ENCODE results near the gene MCC. TPM values are rescaled to one million over a fixed set of nuclear protein-coding genes. Genes with fewer than 3 reads are reported as not detected.
A peak's percentile ranks its signal among the peaks of the same experiment; 100 is the strongest.

Gene MCC
- total RNA-seq, 1 donor from 2014 or later = 26.9 TPM

- H3K27ac Mint-ChIP-seq (ENCODE audit: unreplicated experiment) = no peak overlapping the region
- Histone ChIP-seq H4K20me1 (ENCODE audit: insufficient read depth, low read length) (peaks cover 13% of the 10 kb centered on the region), H3K79me2 (ENCODE audit: insufficient read depth, low read length) (peaks cover 18% of the 10 kb centered on the region), H3K27ac (ENCODE audit: low read depth, low read length) (no peak overlapping the region), H3K27me3 (ENCODE audit: insufficient read depth, low read length) (no peaks in the 10 kb centered on the region), H3K4me1 (ENCODE audit: insufficient read depth, low read length) (no peaks in the 10 kb centered on the region), H3K4me3 (ENCODE audit: insufficient read depth, low read depth, low read length) (no peak overlapping the region), H3K36me3 (ENCODE audit: insufficient read depth, low read length) (no peaks in the 10 kb centered on the region), H3K9me3 (ENCODE audit: insufficient read depth, low read depth, low read length) (no peaks in the 10 kb centered on the region), H2AFZ (ENCODE audit: low read depth, low read length) (no peak overlapping the region), H3K9ac (ENCODE audit: low read length) (no peak overlapping the region), H3K4me2 (ENCODE audit: low read length) (no peak overlapping the region)
- FAIRE-seq = no peak
- H3K9me3 Mint-ChIP-seq (ENCODE audit: unreplicated experiment) = peaks cover 7% of the 10 kb centered on the region
- H3K4me1 Mint-ChIP-seq (ENCODE audit: low read depth, unreplicated experiment) = peaks cover 22% of the 10 kb centered on the region
- no peak for DNase-seq (ENCODE audit: low read depth)
- TF ChIP-seq, protein P1, sequence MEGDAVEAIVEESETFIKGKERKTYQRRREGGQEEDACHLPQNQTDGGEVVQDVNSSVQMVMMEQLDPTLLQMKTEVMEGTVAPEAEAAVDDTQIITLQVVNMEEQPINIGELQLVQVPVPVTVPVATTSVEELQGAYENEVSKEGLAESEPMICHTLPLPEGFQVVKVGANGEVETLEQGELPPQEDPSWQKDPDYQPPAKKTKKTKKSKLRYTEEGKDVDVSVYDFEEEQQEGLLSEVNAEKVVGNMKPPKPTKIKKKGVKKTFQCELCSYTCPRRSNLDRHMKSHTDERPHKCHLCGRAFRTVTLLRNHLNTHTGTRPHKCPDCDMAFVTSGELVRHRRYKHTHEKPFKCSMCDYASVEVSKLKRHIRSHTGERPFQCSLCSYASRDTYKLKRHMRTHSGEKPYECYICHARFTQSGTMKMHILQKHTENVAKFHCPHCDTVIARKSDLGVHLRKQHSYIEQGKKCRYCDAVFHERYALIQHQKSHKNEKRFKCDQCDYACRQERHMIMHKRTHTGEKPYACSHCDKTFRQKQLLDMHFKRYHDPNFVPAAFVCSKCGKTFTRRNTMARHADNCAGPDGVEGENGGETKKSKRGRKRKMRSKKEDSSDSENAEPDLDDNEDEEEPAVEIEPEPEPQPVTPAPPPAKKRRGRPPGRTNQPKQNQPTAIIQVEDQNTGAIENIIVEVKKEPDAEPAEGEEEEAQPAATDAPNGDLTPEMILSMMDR (IDR thresholded peaks at IDR 0.05; ENCODE audit: insufficient read depth, low read depth, low read length) = no peak
- TF ChIP-seq EZH2 (IDR thresholded peaks at IDR 0.05; ENCODE audit: insufficient read depth, low read length) = no peak
- H3K36me3 Mint-ChIP-seq (ENCODE audit: low read depth, unreplicated experiment) = peaks cover 6% of the 10 kb centered on the region
- H3K4me3 Mint-ChIP-seq (ENCODE audit: unreplicated experiment) = no peak overlapping the region
- H3K27me3 Mint-ChIP-seq (ENCODE audit: low read depth, unreplicated experiment) = no peaks in the 10 kb centered on the region
These were observed 248.2 kb downstream of the MCC start for GRCh38 chr5:113240032-113240431.

DNA sequence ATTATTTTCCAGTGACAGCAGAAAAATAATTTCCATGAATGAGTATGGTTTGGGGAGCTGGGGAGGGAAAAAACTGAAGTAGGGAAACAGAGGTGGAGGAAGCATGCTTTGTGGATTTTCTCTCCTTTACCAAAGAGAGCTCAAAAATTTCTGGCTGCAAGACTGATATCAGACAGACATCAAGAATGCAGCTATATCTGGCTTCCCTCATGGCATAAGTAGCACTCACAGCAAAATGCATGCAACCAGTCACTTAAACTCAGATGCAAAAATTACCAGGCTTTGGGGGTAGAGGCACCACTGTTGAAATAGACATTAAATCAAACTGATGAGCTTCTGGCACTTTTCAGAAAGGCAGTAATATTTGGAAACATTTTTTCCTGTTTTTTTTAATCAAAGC lies 250.4 kb downstream of the MCC start:
- no peaks in the 10 kb centered on the region for H3K36me3 ChIP-seq (ENCODE audit: insufficient read depth, low read length)
- H3K9ac ChIP-seq (ENCODE audit: low read length) = no peak overlapping the region
- no peak for TF ChIP-seq EZH2 (IDR thresholded peaks at IDR 0.05; ENCODE audit: insufficient read depth, low read length)
- TF ChIP-seq, protein P1 (IDR thresholded peaks at IDR 0.05; ENCODE audit: insufficient read depth, low read depth, low read length) = no peak
- no peak overlapping the region for H3K4me3 ChIP-seq (ENCODE audit: insufficient read depth, low read depth, low read length)
- H2AFZ ChIP-seq (ENCODE audit: low read depth, low read length) = no peak overlapping the region
- peaks cover 10% of the 10 kb centered on the region for H3K79me2 ChIP-seq (ENCODE audit: insufficient read depth, low read length)
- Mint-ChIP-seq H3K4me1 (ENCODE audit: low read depth, unreplicated experiment) (peaks cover 28% of the 10 kb centered on the region), H3K4me3 (ENCODE audit: unreplicated experiment) (no peak overlapping the region), H3K36me3 (ENCODE audit: low read depth, unreplicated experiment) (peaks cover 3% of the 10 kb centered on the region), H3K27ac (ENCODE audit: unreplicated experiment) (no peak overlapping the region), H3K9me3 (ENCODE audit: unreplicated experiment) (peaks cover 3% of the 10 kb centered on the region), H3K27me3 (ENCODE audit: low read depth, unreplicated experiment) (no peaks in the 10 kb centered on the region)
- peak; percentile 23 for FAIRE-seq
- H3K27ac ChIP-seq (ENCODE audit: low read depth, low read length) = no peak overlapping the region
- no peaks in the 10 kb centered on the region for H3K9me3 ChIP-seq (ENCODE audit: insufficient read depth, low read depth, low read length)
- no peak for DNase-seq (ENCODE audit: low read depth)
- peaks cover 2% of the 10 kb centered on the region for H3K4me1 ChIP-seq (ENCODE audit: insufficient read depth, low read length)
- H3K27me3 ChIP-seq (ENCODE audit: insufficient read depth, low read length) = no peaks in the 10 kb centered on the region
- no peak overlapping the region for H3K4me2 ChIP-seq (ENCODE audit: low read length)
- H4K20me1 ChIP-seq (ENCODE audit: insufficient read depth, low read length) = peaks cover 13% of the 10 kb centered on the region

GRCh38 chr5:113236536-113237288 lies 251.5 kb downstream of the MCC start:
- FAIRE-seq (no peak), DNase-seq (ENCODE audit: low read depth) (no peak)
- H2AFZ ChIP-seq (ENCODE audit: low read depth, low read length) = no peak overlapping the region

More at GRCh38 chr5:113236536-113237288, 251.5 kb downstream of the MCC start:
- Histone ChIP-seq H4K20me1 (ENCODE audit: insufficient read depth, low read length) (peaks cover 9% of the 10 kb centered on the region), H3K27me3 (ENCODE audit: insufficient read depth, low read length) (no peaks in the 10 kb centered on the region), H3K27ac (ENCODE audit: low read depth, low read length) (no peak overlapping the region), H3K9me3 (ENCODE audit: insufficient read depth, low read depth, low read length) (no peaks in the 10 kb centered on the region), H3K79me2 (ENCODE audit: insufficient read depth, low read length) (peaks cover 6% of the 10 kb centered on the region), H3K36me3 (ENCODE audit: insufficient read depth, low read length) (no peaks in the 10 kb centered on the region), H3K4me3 (ENCODE audit: insufficient read depth, low read depth, low read length) (no peak overlapping the region), H3K9ac (ENCODE audit: low read length) (no peak overlapping the region), H3K4me1 (ENCODE audit: insufficient read depth, low read length) (peaks cover 9% of the 10 kb centered on the region), H3K4me2 (ENCODE audit: low read length) (no peak overlapping the region)
- H3K27me3 Mint-ChIP-seq (ENCODE audit: low read depth, unreplicated experiment) = no peaks in the 10 kb centered on the region
- peaks cover 28% of the 10 kb centered on the region for H3K4me1 Mint-ChIP-seq (ENCODE audit: low read depth, unreplicated experiment)
- no peak overlapping the region for H3K4me3 Mint-ChIP-seq (ENCODE audit: unreplicated experiment)
- TF ChIP-seq EZH2 (IDR thresholded peaks at IDR 0.05; ENCODE audit: insufficient read depth, low read length) = no peak
- TF ChIP-seq, protein P1 (IDR thresholded peaks at IDR 0.05; ENCODE audit: insufficient read depth, low read depth, low read length) = no peak
- H3K9me3 Mint-ChIP-seq (ENCODE audit: unreplicated experiment) = no peaks in the 10 kb centered on the region
- H3K27ac Mint-ChIP-seq (ENCODE audit: unreplicated experiment) = no peak overlapping the region
- no peaks in the 10 kb centered on the region for H3K36me3 Mint-ChIP-seq (ENCODE audit: low read depth, unreplicated experiment)
